ENCODE measurements around the gene TUBG1.

DNA sequence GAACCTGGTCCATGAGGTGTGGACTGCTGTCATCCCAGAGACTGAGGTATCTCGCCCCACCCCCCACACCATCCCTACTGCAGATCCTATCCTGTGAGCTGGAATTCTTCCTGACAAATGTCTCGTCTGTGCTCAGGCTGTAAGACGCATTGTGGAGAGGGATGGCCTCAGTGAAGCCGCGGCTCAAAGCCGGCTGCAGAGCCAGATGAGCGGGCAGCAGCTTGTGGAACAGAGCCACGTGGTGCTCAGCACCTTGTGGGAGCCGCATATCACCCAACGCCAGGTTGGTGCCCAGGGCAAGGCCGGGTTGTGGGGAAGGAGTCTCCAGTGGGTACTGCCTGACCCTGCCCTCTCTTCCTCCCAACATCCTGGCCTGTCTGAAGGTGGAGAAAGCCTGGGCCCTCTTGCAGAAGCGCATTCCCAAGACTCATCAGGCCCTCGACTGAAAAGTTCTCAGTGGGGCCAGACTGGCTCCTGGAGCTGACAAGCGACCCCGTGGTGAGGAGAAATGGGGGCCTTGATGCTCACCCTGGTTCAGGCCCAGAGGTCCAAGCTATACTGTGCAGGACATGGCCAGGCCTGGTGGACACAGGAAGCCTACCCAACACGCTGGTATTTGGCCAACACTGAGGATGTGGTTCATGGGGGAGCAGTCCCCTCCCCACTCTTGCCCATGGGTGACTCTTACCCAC is 43.8 kb upstream of the TUBG1 start:
- TF ChIP-seq CTCF (conservative IDR thresholded peaks at IDR 0.05; ENCODE audit: low read depth, low read length) (no peak), EZH2 (IDR thresholded peaks at IDR 0.05; ENCODE audit: low read length, unreplicated experiment) (no peak)

All from PC-3 (cell line).